Trophoblast cell (in vitro differentiated cells and primary cell): ENCODE results near the gene BNC2.

ENCODE experiments used
- DNase-seq, 2 donors: peaks; one replicate each; pipeline ENCODE4 v3.0.0-alpha.2; 2016
- H2AFZ ChIP-seq: 2 replicates; pipeline ENCODE4 v1.6.1; 2013; ENCODE audit warnings: low read length, moderate library complexity, mild to moderate bottlenecking; ENCODE audit not compliant: insufficient read depth, poor library complexity
- H2AK5ac ChIP-seq: 2 replicates; pipeline ENCODE4 v1.6.1; 2013; ENCODE audit warnings: mild to moderate bottlenecking, low read length
- H2BK120ac ChIP-seq: 2 replicates; pipeline ENCODE4 v1.6.1; 2013; ENCODE audit warnings: low read length, mild to moderate bottlenecking, moderate library complexity; ENCODE audit not compliant: insufficient read depth, poor library complexity
- H2BK12ac ChIP-seq: 2 replicates; pipeline ENCODE4 v1.6.1; 2013; ENCODE audit warnings: mild to moderate bottlenecking, low read length, moderate library complexity
- H2BK5ac ChIP-seq: 2 replicates; pipeline ENCODE4 v1.6.1; 2013; ENCODE audit warnings: low read length, low read depth, moderate library complexity, mild to moderate bottlenecking; ENCODE audit not compliant: poor library complexity
- H3K14ac ChIP-seq: 2 replicates; pipeline ENCODE4 v1.6.1; 2013; ENCODE audit warnings: mild to moderate bottlenecking, low read length
- H3K18ac ChIP-seq: 2 replicates; pipeline ENCODE4 v1.6.1; 2013; ENCODE audit warnings: mild to moderate bottlenecking, low read length
- H3K23ac ChIP-seq: 2 replicates; pipeline ENCODE4 v1.6.1; 2013; ENCODE audit warnings: low read length
- H3K27ac ChIP-seq: 2 replicates; pipeline ENCODE4 v1.5.1; 2013; ENCODE audit warnings: low read depth, mild to moderate bottlenecking, inconsistent platforms, low read length, moderate library complexity
- H3K27me3 ChIP-seq: 2 replicates; pipeline ENCODE4 v1.6.1; 2013; ENCODE audit warnings: inconsistent platforms, mild to moderate bottlenecking, low read length, moderate library complexity; ENCODE audit not compliant: insufficient read depth
- H3K36me3 ChIP-seq, 2 experiments: 1 replicate in 1 of 2; 2 replicates in 1 of 2; pipeline ENCODE4 v1.6.1; 2013; ENCODE audit warnings: low read length in 2 of 2, mild to moderate bottlenecking in 2 of 2, moderate library complexity in 1 of 2; ENCODE audit not compliant: insufficient read depth in 2 of 2, control insufficient read depth in 1 of 2
- H3K4ac ChIP-seq: 2 replicates; pipeline ENCODE4 v1.6.1; 2013; ENCODE audit warnings: low read depth, mild to moderate bottlenecking, low read length, moderate library complexity
- H3K4me1 ChIP-seq, 2 experiments: 1 replicate in 1 of 2; 2 replicates in 1 of 2; pipeline ENCODE4 v1.6.1; 2013; ENCODE audit warnings: low read length in 2 of 2, mild to moderate bottlenecking in 2 of 2, moderate library complexity in 1 of 2; ENCODE audit not compliant: insufficient read depth in 2 of 2, control insufficient read depth in 1 of 2
- H3K4me2 ChIP-seq: 2 replicates; pipeline ENCODE4 v1.6.1; 2013; ENCODE audit warnings: inconsistent platforms, mild to moderate bottlenecking, low read length, moderate library complexity
- H3K4me3 ChIP-seq: 2 replicates; pipeline ENCODE4 v1.5.1; 2013; ENCODE audit warnings: mild to moderate bottlenecking, low read depth, low read length, inconsistent platforms
- H3K79me1 ChIP-seq: one replicate; pipeline ENCODE4 v1.6.1; 2013; ENCODE audit warnings: low read length
- H3K79me2 ChIP-seq: 2 replicates; pipeline ENCODE4 v1.6.1; 2013; ENCODE audit warnings: low read length, mild to moderate bottlenecking; ENCODE audit not compliant: control insufficient read depth, insufficient read depth, poor library complexity
- H3K9ac ChIP-seq: 2 replicates; pipeline ENCODE4 v1.6.1; 2013; ENCODE audit warnings: mild to moderate bottlenecking, low read length
- H3K9me3 ChIP-seq: 2 replicates; pipeline ENCODE4 v1.6.1; 2013; ENCODE audit warnings: low read depth, mild to moderate bottlenecking, control low read depth, inconsistent platforms, low read length; ENCODE audit not compliant: insufficient read depth
- H4K12ac ChIP-seq: 2 replicates; pipeline ENCODE4 v1.6.1; 2013; ENCODE audit warnings: low read depth, mild to moderate bottlenecking, low read length, moderate library complexity
- H4K8ac ChIP-seq: 2 replicates; pipeline ENCODE4 v1.6.1; 2013; ENCODE audit warnings: low read depth, mild to moderate bottlenecking, low read length, moderate library complexity
- H4K91ac ChIP-seq: one replicate; pipeline ENCODE4 v1.6.1; 2013; ENCODE audit warnings: low read depth, mild to moderate bottlenecking, low read length, moderate library complexity
- WGBS: extraction: QIAGEN DNeasy Blood & Tissue Kit; methylation state at CpG from one replicate; pipeline ENCODE4 v1.1.7; 2013; ENCODE audit warnings: missing lambda C conversion rate; ENCODE audit not compliant: insufficient read length, insufficient coverage; ENCODE audit errors: extremely low coverage; 5-methylcytosine and 5-hydroxymethylcytosine counted together

The BNC2 gene

DNA sequence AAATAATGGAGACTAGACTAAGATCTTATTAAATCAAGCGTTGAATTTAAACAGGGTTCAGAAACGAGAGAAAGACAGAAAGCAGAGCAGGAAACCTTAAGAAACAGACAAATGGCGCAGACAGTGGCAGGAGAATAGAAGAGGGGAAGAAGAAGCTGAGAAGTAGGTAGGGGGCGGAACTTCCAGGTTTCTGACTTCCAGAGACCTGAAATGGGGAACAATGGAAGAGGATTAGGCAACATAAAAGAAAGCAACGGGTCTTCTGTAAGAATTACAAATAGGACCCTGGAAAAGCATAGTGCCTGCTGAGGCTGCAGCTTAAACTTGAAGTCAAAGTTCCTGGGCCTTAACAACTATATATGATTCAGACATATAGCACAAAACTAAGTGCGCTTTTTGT, 101.7 kb downstream of the BNC2 start:
- Histone ChIP-seq H3K4me1 (no peaks in the 10 kb centered on the region), H3K36me3 (no peaks in the 10 kb centered on the region), H2BK5ac (no peak overlapping the region), H3K18ac (no peak overlapping the region), H2BK120ac (no peak overlapping the region), H3K14ac (no peak overlapping the region), H3K4ac (no peak overlapping the region), H3K27ac (no peak overlapping the region), H4K12ac (no peak overlapping the region), H3K9me3 (no peaks in the 10 kb centered on the region), H4K8ac (no peak overlapping the region), H3K4me2 (no peak overlapping the region), H2BK12ac (no peak overlapping the region), H3K79me1 (no peaks in the 10 kb centered on the region), H2AFZ (no peak overlapping the region), H3K9ac (no peak overlapping the region), H3K4me3 (no peak overlapping the region), H2AK5ac (no peak overlapping the region), H3K23ac (no peak overlapping the region), H3K79me2 (no peaks in the 10 kb centered on the region), H4K91ac (no peak overlapping the region), H3K27me3 (no peaks in the 10 kb centered on the region)
- no CpG with 5 or more reads among the region's 6 CpGs for WGBS
- DNase-seq: no peak

DNA sequence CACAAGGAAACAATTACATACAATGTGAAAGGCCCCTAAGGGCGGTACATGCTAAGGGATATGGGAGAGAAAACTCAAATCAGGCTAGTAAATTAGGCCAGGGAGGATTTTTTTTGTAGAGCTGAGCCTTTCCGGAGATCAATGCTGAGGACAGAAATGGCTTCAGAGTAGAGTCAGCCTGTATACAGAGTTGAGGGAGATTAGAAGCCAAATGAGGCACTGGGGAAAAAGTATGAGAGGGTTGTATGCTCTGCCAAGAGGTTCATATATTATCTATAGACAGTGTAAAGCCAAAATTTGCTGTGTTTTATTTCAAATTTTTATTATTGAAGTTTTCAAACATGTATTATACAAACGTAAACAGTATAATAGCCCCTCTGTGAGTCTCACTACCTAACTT, 103.1 kb downstream of the BNC2 start:
- WGBS: no CpG with 5 or more reads among the region's 3 CpGs
- Histone ChIP-seq H4K12ac (no peak overlapping the region), H3K4ac (no peak overlapping the region), H3K18ac (no peak overlapping the region), H3K36me3 (no peaks in the 10 kb centered on the region), H2BK12ac (no peak overlapping the region), H4K8ac (no peak overlapping the region), H2AK5ac (no peak overlapping the region), H3K9me3 (no peaks in the 10 kb centered on the region), H2BK120ac (no peak overlapping the region), H2AFZ (no peak overlapping the region), H2BK5ac (no peak overlapping the region), H3K4me1 (no peaks in the 10 kb centered on the region), H3K23ac (no peak overlapping the region), H3K79me2 (no peaks in the 10 kb centered on the region), H3K14ac (no peak overlapping the region), H4K91ac (no peak overlapping the region), H3K4me3 (no peak overlapping the region), H3K79me1 (no peaks in the 10 kb centered on the region), H3K27ac (no peak overlapping the region), H3K27me3 (no peaks in the 10 kb centered on the region), H3K9ac (no peak overlapping the region), H3K4me2 (no peak overlapping the region)
- no peak for DNase-seq

DNA sequence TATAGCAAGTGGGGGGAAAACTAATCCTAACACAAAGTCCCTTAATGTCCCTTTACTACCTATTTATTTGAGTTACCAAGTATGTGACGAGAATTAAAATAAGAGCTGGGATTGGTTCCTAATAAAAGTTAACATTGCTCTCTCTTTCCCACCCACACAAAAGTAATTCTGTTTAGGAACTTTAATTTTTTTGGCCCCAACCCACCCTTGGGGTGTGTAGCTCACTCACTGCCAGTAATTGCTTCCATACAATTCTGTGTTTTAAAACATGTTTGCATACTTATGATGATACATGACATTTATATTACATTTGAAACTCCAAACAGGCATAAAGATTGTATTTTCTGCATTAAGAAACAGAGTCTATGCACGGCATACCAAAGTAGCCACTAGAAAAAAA, 106.5 kb downstream of the BNC2 start:
- H2BK5ac ChIP-seq: no peak overlapping the region
- no peak overlapping the region for H3K27ac ChIP-seq
- no peak for DNase-seq
- H3K9me3 ChIP-seq: no peaks in the 10 kb centered on the region
- H3K4ac ChIP-seq: no peak overlapping the region
- H4K12ac ChIP-seq: no peak overlapping the region
- no peaks in the 10 kb centered on the region for H3K36me3 ChIP-seq
- no peaks in the 10 kb centered on the region for H3K79me1 ChIP-seq
- H2AFZ ChIP-seq: no peak overlapping the region
- no peak overlapping the region for H4K91ac ChIP-seq
- no peak overlapping the region for H4K8ac ChIP-seq
- H2AK5ac ChIP-seq: no peak overlapping the region
- no peak overlapping the region for H2BK120ac ChIP-seq
- no peak overlapping the region for H3K9ac ChIP-seq
- H3K4me2 ChIP-seq: no peak overlapping the region
- no CpG with 5 or more reads among the region's 2 CpGs for WGBS
- H3K23ac ChIP-seq: no peak overlapping the region
- H3K14ac ChIP-seq: no peak overlapping the region
- H3K79me2 ChIP-seq: no peaks in the 10 kb centered on the region
- H3K4me3 ChIP-seq: no peak overlapping the region
- no peaks in the 10 kb centered on the region for H3K4me1 ChIP-seq
- H2BK12ac ChIP-seq: no peak overlapping the region
- H3K27me3 ChIP-seq: no peaks in the 10 kb centered on the region
- no peak overlapping the region for H3K18ac ChIP-seq

DNA sequence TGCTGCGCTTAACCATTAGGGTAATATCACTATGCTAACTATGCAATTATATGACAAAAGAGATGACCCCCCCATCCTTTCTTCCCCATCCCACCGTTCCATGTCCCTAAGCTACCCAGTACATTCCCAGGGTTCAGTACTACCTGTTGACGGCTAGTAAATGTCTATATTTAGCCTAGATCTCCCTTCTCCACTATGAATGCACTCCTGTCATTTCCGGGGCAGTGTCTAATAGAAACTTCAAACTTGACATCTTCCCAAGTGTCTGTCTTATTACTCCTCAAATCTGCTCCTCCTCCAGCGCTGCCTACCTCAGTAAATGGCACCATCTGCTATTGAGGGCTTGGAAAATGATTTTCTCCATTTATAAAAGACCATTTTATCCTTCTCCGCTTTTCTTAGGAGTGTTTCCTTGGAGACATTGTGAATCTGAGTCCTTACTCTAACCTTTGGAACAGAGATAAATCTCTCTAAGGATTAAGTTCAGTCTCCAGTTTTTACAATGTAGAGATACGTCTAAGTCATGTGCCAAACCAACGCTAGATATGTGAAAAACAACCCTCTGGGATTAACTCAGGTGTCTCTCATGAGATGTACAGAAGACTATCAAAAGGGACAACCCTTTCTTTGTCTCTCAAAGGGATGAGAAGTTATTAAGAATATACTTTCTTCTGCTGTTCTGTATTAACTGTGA, 114.9 kb downstream of the BNC2 start:
- Histone ChIP-seq H3K18ac (no peak overlapping the region), H2AFZ (no peak overlapping the region), H3K4me1 (no peaks in the 10 kb centered on the region), H4K12ac (no peak overlapping the region), H3K79me1 (no peaks in the 10 kb centered on the region), H4K91ac (no peak overlapping the region), H2BK12ac (no peak overlapping the region), H3K36me3 (no peaks in the 10 kb centered on the region), H3K27ac (no peak overlapping the region), H3K4ac (no peak overlapping the region), H3K23ac (no peak overlapping the region), H3K79me2 (no peaks in the 10 kb centered on the region), H3K14ac (no peak overlapping the region), H3K27me3 (no peaks in the 10 kb centered on the region), H4K8ac (no peak overlapping the region), H3K9ac (no peak overlapping the region), H2BK5ac (no peak overlapping the region), H3K4me2 (no peak overlapping the region), H2BK120ac (no peak overlapping the region), H3K9me3 (no peaks in the 10 kb centered on the region), H3K4me3 (no peak overlapping the region), H2AK5ac (no peak overlapping the region)
- no peak for DNase-seq
- WGBS: no CpG with 5 or more reads among the region's 8 CpGs
